ENCODE measurements around the gene BMP2. TPM values are rescaled to one million over a fixed set of nuclear protein-coding genes. Genes with fewer than 3 reads are reported as not detected.

Gene BMP2
- total RNA-seq, 6 donors from 2014 or later: 11.5 to 90.0 (median 29.2) TPM

DNA sequence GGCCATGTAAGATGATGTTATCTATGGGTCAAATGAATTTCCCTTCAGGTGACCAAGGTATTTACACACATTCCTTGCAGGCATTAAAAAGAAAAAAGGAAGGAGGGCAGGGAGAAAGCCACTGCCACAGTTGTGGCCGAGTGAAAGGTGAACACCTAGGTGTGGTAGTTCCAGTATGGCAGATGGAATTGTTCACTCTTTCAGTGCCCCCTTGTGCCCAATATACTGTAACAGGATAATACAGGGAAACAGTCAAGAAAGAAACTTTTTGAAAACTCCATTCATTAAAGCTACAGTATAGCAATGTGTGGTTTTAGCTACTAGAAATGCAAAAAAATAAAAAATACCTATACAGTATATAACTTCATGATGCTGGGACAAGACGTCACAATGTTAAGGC lies 52.1 kb downstream of the BMP2 start:
- Histone ChIP-seq H3K9me3 (no peaks in the 10 kb centered on the region), H3K36me3 (no peaks in the 10 kb centered on the region), H3K27ac (no peak overlapping the region), H3K27me3 (no peaks in the 10 kb centered on the region), H3K4me3 (no peak overlapping the region), H3K4me1 (no peaks in the 10 kb centered on the region)
- ATAC-seq (ENCODE audit: low FRiP score in 2 of 2) (peak in 1 of 2 donors; percentile 55), DNase-seq (no peak)
- TF ChIP-seq POLR2AphosphoS5 (IDR thresholded peaks at IDR 0.05) (no peak), POLR2A (IDR thresholded peaks at IDR 0.05) (no peak)
- TF ChIP-seq, protein P1, sequence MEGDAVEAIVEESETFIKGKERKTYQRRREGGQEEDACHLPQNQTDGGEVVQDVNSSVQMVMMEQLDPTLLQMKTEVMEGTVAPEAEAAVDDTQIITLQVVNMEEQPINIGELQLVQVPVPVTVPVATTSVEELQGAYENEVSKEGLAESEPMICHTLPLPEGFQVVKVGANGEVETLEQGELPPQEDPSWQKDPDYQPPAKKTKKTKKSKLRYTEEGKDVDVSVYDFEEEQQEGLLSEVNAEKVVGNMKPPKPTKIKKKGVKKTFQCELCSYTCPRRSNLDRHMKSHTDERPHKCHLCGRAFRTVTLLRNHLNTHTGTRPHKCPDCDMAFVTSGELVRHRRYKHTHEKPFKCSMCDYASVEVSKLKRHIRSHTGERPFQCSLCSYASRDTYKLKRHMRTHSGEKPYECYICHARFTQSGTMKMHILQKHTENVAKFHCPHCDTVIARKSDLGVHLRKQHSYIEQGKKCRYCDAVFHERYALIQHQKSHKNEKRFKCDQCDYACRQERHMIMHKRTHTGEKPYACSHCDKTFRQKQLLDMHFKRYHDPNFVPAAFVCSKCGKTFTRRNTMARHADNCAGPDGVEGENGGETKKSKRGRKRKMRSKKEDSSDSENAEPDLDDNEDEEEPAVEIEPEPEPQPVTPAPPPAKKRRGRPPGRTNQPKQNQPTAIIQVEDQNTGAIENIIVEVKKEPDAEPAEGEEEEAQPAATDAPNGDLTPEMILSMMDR (IDR thresholded peaks at IDR 0.05): peak in 2 of 6 experiments; percentile 24 to 27
- 46 to 49% methylated on average over 2 of the region's 2 CpGs for WGBS, 2 donors

DNA sequence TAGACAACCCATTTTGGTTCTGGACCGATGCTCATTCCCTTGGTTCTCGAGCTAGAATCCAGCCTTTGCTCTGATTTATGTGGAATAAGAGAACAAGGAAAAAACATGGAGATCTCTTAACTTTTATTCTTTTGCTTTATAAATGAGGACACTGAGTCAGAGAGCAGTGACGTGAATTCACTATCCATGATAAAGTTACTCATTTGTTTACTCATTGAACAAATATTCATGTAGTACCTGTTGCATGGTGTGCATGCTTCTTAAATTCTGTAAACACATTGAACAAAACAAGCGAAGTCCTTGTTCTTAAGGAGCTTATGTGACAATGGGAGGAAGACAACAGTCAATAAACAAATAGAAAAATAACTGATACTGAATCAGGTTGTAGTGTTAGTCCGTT lies 56.9 kb downstream of the BMP2 start:
- Histone ChIP-seq H3K4me3 (no peak overlapping the region), H3K27me3 (no peaks in the 10 kb centered on the region), H3K27ac (no peak overlapping the region), H3K36me3 (no peaks in the 10 kb centered on the region), H3K9me3 (no peaks in the 10 kb centered on the region), H3K4me1 (no peaks in the 10 kb centered on the region)
- TF ChIP-seq POLR2A (IDR thresholded peaks at IDR 0.05): no peak
- TF ChIP-seq, protein P1 (IDR thresholded peaks at IDR 0.05): no peak
- TF ChIP-seq POLR2AphosphoS5 (IDR thresholded peaks at IDR 0.05): no peak
- no peak for TF ChIP-seq EP300 (IDR thresholded peaks at IDR 0.05)
- DNase-seq (no peak), ATAC-seq (ENCODE audit: low FRiP score in 2 of 2) (no peak)
- 83 to 85% methylated on average over 5 of the region's 5 CpGs for WGBS, 2 donors

DNA sequence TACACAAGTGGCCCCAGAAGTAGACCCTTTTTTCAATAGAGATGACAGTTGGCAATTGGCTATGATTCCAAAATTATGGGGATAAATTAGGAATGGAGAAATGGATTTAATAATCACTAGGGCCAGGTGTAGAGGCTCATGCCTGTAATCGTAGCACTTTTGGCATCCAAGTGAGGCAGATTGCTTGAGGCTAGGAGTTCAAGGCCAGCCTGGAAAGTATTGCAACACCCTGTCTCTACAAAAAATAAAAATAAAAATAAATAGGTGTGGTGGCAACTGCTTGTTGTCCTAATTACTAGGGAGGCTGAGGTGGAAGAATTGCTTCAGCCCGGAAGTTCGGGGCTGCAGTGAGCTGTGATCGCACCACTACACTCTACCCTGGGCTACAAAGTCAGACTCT lies 60.0 kb downstream of the BMP2 start:
- ATAC-seq (ENCODE audit: low FRiP score in 2 of 2): no peak
- WGBS, 2 donors: 94 to 95% methylated on average over 4 of the region's 4 CpGs
- TF ChIP-seq, protein P1 (IDR thresholded peaks at IDR 0.05): no peak
- TF ChIP-seq EP300 (IDR thresholded peaks at IDR 0.05) (no peak), POLR2A (IDR thresholded peaks at IDR 0.05) (no peak), POLR2AphosphoS5 (IDR thresholded peaks at IDR 0.05) (no peak)

DNA sequence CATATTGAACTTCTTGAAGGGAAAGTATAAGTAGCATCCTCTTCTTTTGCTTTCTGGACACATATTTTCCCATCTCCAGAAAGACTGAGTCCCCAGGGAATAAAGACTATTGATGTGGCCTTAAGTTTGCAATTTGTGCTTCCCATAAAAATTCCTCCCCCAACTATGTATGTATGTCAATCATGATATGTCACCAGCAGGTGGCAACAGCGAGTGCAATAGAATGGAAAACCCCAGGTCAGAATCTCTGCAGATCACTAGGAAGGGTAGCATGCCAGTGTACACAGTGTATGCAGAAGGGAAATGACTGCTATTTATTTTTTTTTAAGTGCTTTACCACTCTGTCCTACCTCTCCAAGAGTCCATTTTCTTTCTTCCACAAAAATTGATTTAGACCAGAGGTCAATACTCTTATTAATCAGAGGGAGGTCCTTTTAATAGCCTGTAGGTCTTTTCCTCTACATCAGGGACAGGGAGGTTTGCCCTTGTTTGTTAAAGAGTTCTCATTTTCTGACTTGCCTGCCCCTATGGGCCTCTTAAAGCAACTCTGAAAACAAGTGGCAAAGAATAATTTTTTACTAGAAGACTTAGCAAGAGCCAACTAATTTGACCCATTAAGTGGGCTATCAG lies 61.4 kb downstream of the BMP2 start:
- no peak overlapping the region for H3K27ac ChIP-seq
- TF ChIP-seq POLR2AphosphoS5 (IDR thresholded peaks at IDR 0.05): no peak
- TF ChIP-seq, protein P1 (IDR thresholded peaks at IDR 0.05): peak; percentile 32 to 74 (median 60)
- no peak for TF ChIP-seq POLR2A (IDR thresholded peaks at IDR 0.05)
- no peak for TF ChIP-seq EP300 (IDR thresholded peaks at IDR 0.05)
- no peak overlapping the region for H3K4me3 ChIP-seq
- peak; percentile 83 to 84 for ATAC-seq (ENCODE audit: low FRiP score in 2 of 2)
- no peaks in the 10 kb centered on the region for H3K36me3 ChIP-seq
- H3K4me1 ChIP-seq: no peaks in the 10 kb centered on the region
- WGBS, 2 donors: 0% methylated on average over 1 of the region's 1 CpG
- no peaks in the 10 kb centered on the region for H3K9me3 ChIP-seq
- peak in 1 of 2 donors; percentile 65 for DNase-seq
- no peaks in the 10 kb centered on the region for H3K27me3 ChIP-seq

More for the DNA sequence above, 60.0 kb downstream of the BMP2 start:
- Histone ChIP-seq H3K27ac (no peak overlapping the region), H3K4me1 (no peaks in the 10 kb centered on the region), H3K4me3 (no peak overlapping the region), H3K27me3 (no peaks in the 10 kb centered on the region), H3K9me3 (no peaks in the 10 kb centered on the region), H3K36me3 (no peaks in the 10 kb centered on the region)
- no peak for DNase-seq

DNA sequence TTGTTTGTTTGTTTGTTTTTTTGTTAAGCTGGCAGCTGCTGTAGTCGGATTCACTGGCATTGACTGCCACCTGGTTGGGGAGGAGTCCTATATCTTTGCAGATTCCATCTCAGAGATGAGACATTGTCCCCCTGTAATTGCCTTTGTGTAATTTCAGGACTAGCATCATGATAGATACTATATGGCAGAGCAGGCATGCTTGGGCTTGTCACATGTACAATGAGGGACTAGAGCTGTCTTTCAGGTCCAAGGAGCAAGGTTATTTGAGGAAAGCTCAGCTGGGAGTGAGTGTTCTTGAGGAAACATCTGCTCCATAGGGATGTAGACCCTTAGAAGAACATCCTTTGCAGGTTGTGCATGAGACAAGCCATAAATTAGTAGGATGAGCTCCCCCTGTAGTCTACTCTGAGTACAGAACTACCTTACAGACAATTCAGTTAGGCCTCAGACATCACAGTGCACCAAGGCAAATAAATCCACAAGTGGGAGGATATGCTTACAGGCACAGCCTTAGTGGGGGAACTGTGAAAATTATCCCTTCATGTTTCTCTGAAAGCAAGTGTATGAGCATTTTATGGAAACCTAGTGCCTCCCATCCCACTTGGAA lies 62.1 kb downstream of the BMP2 start:
- TF ChIP-seq, protein P1 (IDR thresholded peaks at IDR 0.05): no peak
- TF ChIP-seq EP300 (IDR thresholded peaks at IDR 0.05): no peak
- TF ChIP-seq POLR2AphosphoS5 (IDR thresholded peaks at IDR 0.05): no peak
- TF ChIP-seq POLR2A (IDR thresholded peaks at IDR 0.05): no peak
- Histone ChIP-seq H3K27me3 (no peaks in the 10 kb centered on the region), H3K4me3 (no peak overlapping the region), H3K27ac (no peak overlapping the region), H3K9me3 (no peaks in the 10 kb centered on the region), H3K4me1 (no peaks in the 10 kb centered on the region), H3K36me3 (no peaks in the 10 kb centered on the region)
- WGBS, 2 donors: 80 to 82% methylated on average over 1 of the region's 1 CpG
- ATAC-seq (ENCODE audit: low FRiP score in 2 of 2): no peak
- no peak for DNase-seq

Measured in upper lobe of left lung (tissue), 6 donors.